GM06990 (cell line): ENCODE measurements around the gene FAM9A.

Experiments
- DNase-seq: peaks from one replicate; pipeline ENCODE4 v3.0.0-alpha.2; 2011; ENCODE audit not compliant: insufficient read length; ENCODE audit errors: extremely low read depth
- H3K27me3 ChIP-seq: replicated peaks from 2 replicates; pipeline ENCODE4 v1.6.0; 2011; ENCODE audit warnings: low read length; ENCODE audit not compliant: control insufficient read depth, insufficient read depth
- H3K36me3 ChIP-seq: 2 replicates; pipeline ENCODE4 v1.5.1; 2011; ENCODE audit warnings: low read length; ENCODE audit not compliant: control insufficient read depth, insufficient read depth
- H3K4me3 ChIP-seq: replicated peaks from 2 replicates; pipeline ENCODE4 v1.5.1; 2011; ENCODE audit warnings: low read depth, mild to moderate bottlenecking, control low read depth, low read length
- TF ChIP-seq, protein P1 (sequence below): IDR thresholded peaks from 2 replicates; pipeline ENCODE4 v1.5.1; 2011; ENCODE audit warnings: low read length, control low read depth, mild to moderate bottlenecking, inconsistent platforms; ENCODE audit not compliant: insufficient read depth, poor library complexity, severe bottlenecking

FAM9A gene

GRCh38 chrX:8847360-8847759 lies 46.2 kb upstream of the FAM9A start:
- H3K4me3 ChIP-seq = no peak overlapping the region
- no peak for DNase-seq
- H3K36me3 ChIP-seq = no peaks in the 10 kb centered on the region
- H3K27me3 ChIP-seq = no peaks in the 10 kb centered on the region
- TF ChIP-seq, protein P1, sequence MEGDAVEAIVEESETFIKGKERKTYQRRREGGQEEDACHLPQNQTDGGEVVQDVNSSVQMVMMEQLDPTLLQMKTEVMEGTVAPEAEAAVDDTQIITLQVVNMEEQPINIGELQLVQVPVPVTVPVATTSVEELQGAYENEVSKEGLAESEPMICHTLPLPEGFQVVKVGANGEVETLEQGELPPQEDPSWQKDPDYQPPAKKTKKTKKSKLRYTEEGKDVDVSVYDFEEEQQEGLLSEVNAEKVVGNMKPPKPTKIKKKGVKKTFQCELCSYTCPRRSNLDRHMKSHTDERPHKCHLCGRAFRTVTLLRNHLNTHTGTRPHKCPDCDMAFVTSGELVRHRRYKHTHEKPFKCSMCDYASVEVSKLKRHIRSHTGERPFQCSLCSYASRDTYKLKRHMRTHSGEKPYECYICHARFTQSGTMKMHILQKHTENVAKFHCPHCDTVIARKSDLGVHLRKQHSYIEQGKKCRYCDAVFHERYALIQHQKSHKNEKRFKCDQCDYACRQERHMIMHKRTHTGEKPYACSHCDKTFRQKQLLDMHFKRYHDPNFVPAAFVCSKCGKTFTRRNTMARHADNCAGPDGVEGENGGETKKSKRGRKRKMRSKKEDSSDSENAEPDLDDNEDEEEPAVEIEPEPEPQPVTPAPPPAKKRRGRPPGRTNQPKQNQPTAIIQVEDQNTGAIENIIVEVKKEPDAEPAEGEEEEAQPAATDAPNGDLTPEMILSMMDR = no peak

DNA sequence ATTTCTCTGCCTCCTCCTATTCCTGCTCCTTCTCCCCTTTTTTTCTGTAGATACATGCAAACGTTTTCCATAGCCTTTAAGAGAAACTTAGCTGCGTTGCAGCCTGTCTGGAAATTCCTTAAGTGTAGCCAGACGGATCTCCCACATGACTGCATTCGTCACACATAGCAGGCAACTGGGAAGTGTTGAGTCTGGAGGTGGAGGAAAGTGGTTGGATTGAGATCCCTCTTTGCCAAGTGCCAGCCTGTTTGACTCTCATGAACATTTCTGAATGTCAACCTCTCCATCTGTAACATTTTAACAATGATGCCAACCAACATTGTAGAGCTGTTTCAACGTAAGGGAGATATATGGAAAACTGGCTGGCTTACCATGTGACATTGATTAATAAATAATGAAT lies 45.1 kb upstream of the FAM9A start:
- TF ChIP-seq, protein P1 = no peak
- H3K27me3 ChIP-seq = no peaks in the 10 kb centered on the region; the same call in 1 of the 2 replicates
- H3K4me3 ChIP-seq = no peak overlapping the region
- no peaks in the 10 kb centered on the region for H3K36me3 ChIP-seq
- DNase-seq = no peak

DNA sequence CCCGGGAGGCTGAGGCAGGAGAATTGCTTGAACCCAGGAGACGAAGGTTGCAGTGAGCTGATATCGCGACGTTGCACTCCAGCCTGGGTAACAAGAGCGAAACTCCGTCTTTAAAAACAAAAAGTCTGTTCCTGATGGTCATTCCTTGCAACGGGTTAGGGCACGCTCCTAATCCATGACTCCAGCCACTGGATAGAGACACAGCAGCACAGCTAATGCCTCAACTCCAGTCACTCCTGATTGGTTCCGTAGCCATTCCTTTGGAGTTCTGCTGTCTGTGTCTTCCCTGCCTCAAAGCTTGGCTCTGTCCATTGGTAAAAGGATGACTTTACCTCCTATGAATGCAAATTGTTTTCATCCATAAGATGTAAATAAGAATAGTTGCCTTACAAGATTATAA lies 44.3 kb upstream of the FAM9A start:
- no peaks in the 10 kb centered on the region; the same call in 1 of the 2 replicates for H3K27me3 ChIP-seq
- no peak for DNase-seq
- H3K36me3 ChIP-seq = no peaks in the 10 kb centered on the region
- TF ChIP-seq, protein P1 = no peak
- no peak overlapping the region for H3K4me3 ChIP-seq

GRCh38 chrX:8845060-8845459 lies 43.9 kb upstream of the FAM9A start:
- Histone ChIP-seq H3K27me3 (no peaks in the 10 kb centered on the region; the same call in 1 of the 2 replicates), H3K36me3 (no peaks in the 10 kb centered on the region), H3K4me3 (no peak overlapping the region)
- DNase-seq = no peak
- TF ChIP-seq, protein P1 = no peak

GRCh38 chrX:8844157-8844556 lies 43.0 kb upstream of the FAM9A start:
- TF ChIP-seq, protein P1 = no peak
- Histone ChIP-seq H3K27me3 (no peaks in the 10 kb centered on the region; the same call in 1 of the 2 replicates), H3K36me3 (no peaks in the 10 kb centered on the region), H3K4me3 (no peak overlapping the region)
- no peak for DNase-seq

DNA sequence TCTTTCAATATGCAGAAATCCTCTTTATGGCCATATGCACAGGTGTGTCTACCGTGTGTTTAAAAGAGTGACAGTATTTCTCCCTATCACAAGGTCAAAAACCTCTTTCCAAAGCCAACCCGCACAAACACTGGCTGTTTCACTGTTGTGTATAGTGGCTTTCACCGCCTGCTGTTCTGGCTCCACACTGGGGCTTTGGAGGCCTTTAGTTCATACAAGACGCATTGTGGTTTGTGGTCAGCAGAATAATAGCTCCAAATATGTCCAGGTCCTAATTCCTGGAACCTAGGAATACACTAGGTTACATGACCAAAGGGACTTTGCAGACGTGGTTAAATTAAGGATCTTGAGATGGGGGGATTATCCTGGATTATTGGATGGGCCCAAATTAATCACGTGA lies 40.7 kb upstream of the FAM9A start:
- no peak for DNase-seq
- no peaks in the 10 kb centered on the region; the same call in 1 of the 2 replicates for H3K27me3 ChIP-seq
- TF ChIP-seq, protein P1 = no peak
- no peak overlapping the region for H3K4me3 ChIP-seq
- H3K36me3 ChIP-seq = no peaks in the 10 kb centered on the region
